SH-SY5Y (cell line): ENCODE measurements around the gene SHOC2.

Experiments
- GATA2 ChIP-seq: IDR thresholded peaks from 2 replicates; pipeline ENCODE4 v1.6.1; 2011; ENCODE audit warnings: mild to moderate bottlenecking, low read depth, low read length
- GATA3 ChIP-seq: IDR thresholded peaks from 2 replicates; pipeline ENCODE4 v1.6.1; 2011; ENCODE audit warnings: low read depth, mild to moderate bottlenecking, low read length, moderate library complexity

GRCh38 chr10:110992006-110992800 is 72.8 kb downstream of the SHOC2 start:
- no peak for TF ChIP-seq GATA2
- no peak for TF ChIP-seq GATA3
